AG04450 (cell line): Measurements from ENCODE around the gene BMP10. TPM values are rescaled to one million over a fixed set of nuclear protein-coding genes. Genes with fewer than 3 reads are reported as not detected.

Experiments used
- CTCF ChIA-PET: fragments of 300-600, 350-600 bp; formaldehyde crosslinking; extraction: SDS; loops from one replicate; lab custom pipeline; 2022; ENCODE audit warnings: antibody characterized with exemption, inconsistent platforms; lab: Charles Lee
- POLR2A ChIA-PET: fragments of 350-600 bp; formaldehyde crosslinking; extraction: SDS; loops from one replicate; lab custom pipeline; 2021; ENCODE audit warnings: antibody characterized with exemption, inconsistent platforms; lab: Yijun Ruan, JAX
- DNase-seq: peaks from one replicate; pipeline ENCODE4 v3.0.0-alpha.2; 2011; ENCODE audit warnings: low read depth, low spot score
- H3K27ac ChIP-seq: one replicate; pipeline ENCODE4 v1.5.1; 2012; ENCODE audit warnings: low read depth, low read length, control low read depth
- H3K27me3 ChIP-seq: one replicate; pipeline ENCODE4 v1.6.0; 2012; ENCODE audit warnings: low read length; ENCODE audit not compliant: control insufficient read depth, insufficient read depth
- H3K4me3 ChIP-seq: 2 replicates; pipeline ENCODE4 v1.5.1; 2011; ENCODE audit warnings: mild to moderate bottlenecking, low read depth, low read length, control low read depth
- H3K9me3 ChIP-seq: 2 replicates; pipeline ENCODE4 v1.5.1; 2012; ENCODE audit warnings: low read length; ENCODE audit not compliant: control insufficient read depth, insufficient read depth
- polyA plus RNA-seq: library from polyadenylated mRNA; depleted of rRNA; stranded (reverse); fragments of >200 nt; gene quantifications from 2 replicates; pipeline ENCODE4 v1.2.3, GENCODE V29; 2011
- TF ChIP-seq, protein P1 (sequence below): IDR thresholded peaks from 2 replicates; pipeline ENCODE4 v1.5.1; 2011; ENCODE audit warnings: low read depth, low read length, control low read depth, inconsistent platforms

BMP10 gene
- polyA plus RNA-seq, 1 experiment = not detected

DNA sequence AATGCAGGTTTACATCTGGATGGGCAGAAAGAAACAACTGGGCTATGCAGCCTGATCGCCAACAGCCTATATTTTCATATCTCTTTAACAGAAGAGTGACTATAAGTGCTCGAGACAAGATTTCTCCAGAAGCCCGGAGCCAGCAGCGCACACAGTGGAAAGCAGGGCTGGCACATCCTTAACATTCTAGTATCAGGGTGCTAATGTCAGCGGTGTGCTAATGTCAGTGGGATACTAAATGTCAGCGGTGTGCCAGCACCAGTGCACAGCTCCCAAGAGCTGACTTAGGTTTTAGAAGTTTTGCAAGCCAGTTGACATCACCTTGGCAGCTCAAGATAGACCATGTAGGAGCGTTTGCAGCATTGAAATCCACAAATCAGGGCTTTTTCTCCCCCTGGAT lies 8.3 kb downstream of the BMP10 start:
- H3K27ac ChIP-seq = no peak overlapping the region
- ChIA-PET CTCF (no interaction called here), POLR2A (no interaction called here)
- H3K9me3 ChIP-seq = no peaks in the 10 kb centered on the region
- DNase-seq = no peak
- H3K27me3 ChIP-seq = peaks cover 6% of the 10 kb centered on the region
- TF ChIP-seq, protein P1, sequence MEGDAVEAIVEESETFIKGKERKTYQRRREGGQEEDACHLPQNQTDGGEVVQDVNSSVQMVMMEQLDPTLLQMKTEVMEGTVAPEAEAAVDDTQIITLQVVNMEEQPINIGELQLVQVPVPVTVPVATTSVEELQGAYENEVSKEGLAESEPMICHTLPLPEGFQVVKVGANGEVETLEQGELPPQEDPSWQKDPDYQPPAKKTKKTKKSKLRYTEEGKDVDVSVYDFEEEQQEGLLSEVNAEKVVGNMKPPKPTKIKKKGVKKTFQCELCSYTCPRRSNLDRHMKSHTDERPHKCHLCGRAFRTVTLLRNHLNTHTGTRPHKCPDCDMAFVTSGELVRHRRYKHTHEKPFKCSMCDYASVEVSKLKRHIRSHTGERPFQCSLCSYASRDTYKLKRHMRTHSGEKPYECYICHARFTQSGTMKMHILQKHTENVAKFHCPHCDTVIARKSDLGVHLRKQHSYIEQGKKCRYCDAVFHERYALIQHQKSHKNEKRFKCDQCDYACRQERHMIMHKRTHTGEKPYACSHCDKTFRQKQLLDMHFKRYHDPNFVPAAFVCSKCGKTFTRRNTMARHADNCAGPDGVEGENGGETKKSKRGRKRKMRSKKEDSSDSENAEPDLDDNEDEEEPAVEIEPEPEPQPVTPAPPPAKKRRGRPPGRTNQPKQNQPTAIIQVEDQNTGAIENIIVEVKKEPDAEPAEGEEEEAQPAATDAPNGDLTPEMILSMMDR = no peak
- no peak overlapping the region for H3K4me3 ChIP-seq

GRCh38 chr2:68861330-68861729 lies 9.9 kb downstream of the BMP10 start:
- H3K9me3 ChIP-seq = no peaks in the 10 kb centered on the region
- TF ChIP-seq, protein P1 = no peak
- H3K4me3 ChIP-seq = no peak overlapping the region
- ChIA-PET POLR2A (no interaction called here), CTCF (interaction anchor here (1.4 kb wide), 1 partner anchor 64 kb away, joined by 4 read pairs; no protein-coding TSS in a partner anchor)
- DNase-seq = no peak
- peaks cover 6% of the 10 kb centered on the region for H3K27me3 ChIP-seq
- no peak overlapping the region for H3K27ac ChIP-seq

DNA sequence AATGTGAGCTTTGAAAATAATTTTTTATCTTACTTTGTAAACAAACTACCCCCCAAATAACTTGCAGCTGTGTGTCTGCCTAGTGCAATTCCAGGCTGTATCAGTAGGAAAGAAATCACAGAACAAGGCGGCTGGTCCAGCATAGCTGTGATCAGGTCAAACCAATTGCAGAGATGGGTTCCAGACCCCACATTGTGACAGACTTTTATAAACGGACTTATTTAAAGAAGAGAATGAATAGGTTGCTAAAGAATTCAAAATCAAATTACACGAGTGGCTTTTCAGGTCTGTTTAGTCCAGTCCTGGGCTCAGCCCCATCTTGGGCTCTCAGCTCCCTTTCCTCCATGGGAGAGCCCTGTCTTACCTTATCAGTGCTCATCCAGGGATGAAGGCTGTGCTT lies 11.1 kb downstream of the BMP10 start:
- peaks cover 6% of the 10 kb centered on the region for H3K27me3 ChIP-seq
- no peak for DNase-seq
- ChIA-PET POLR2A (no interaction called here), CTCF (interaction anchor here (0.7 to 1.3 kb wide), 4 partner anchors 21 to 151 kb away, joined by 3 to 4 read pairs (median 4); no protein-coding TSS in a partner anchor)
- TF ChIP-seq, protein P1 = no peak
- H3K4me3 ChIP-seq = no peak overlapping the region
- no peak overlapping the region for H3K27ac ChIP-seq
- no peaks in the 10 kb centered on the region for H3K9me3 ChIP-seq

DNA sequence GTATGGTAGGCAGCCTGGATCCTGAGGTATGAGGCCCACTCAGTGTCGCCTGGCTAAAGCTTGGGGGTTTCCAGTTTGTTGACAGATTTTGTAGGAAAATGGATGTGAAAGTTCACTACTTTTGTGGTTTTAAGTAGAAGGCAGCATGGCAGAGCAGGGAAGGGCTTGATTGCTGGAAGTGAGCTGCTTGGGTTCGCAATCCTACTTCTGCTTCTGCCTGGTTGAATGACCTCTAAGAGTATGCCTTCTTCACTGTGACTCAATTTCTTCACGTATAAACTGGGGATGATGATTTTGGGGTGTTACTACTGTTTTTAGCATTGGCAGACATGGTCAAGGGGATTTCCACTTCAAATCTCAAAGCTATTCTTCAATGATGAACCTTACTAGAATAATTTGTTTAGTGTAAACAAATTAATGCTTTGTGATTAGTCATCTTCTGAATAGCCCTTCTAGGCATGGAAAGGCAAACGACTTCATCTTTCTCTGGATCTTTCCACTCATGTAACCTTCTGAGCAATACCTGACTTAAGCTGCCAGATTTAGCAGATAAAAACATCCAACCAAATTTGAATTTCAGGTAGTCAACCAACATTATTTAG lies 13.2 kb downstream of the BMP10 start:
- Histone ChIP-seq H3K27ac (no peak overlapping the region), H3K4me3 (no peak overlapping the region), H3K9me3 (no peaks in the 10 kb centered on the region), H3K27me3 (peaks cover 2% of the 10 kb centered on the region)
- ChIA-PET CTCF (interaction anchor here (1.2 to 2.6 kb wide), 4 partner anchors 21 to 392 kb away, joined by 4 to 8 read pairs (median 4); no protein-coding TSS in a partner anchor), POLR2A (no interaction called here)
- TF ChIP-seq, protein P1 = no peak
- no peak for DNase-seq

DNA sequence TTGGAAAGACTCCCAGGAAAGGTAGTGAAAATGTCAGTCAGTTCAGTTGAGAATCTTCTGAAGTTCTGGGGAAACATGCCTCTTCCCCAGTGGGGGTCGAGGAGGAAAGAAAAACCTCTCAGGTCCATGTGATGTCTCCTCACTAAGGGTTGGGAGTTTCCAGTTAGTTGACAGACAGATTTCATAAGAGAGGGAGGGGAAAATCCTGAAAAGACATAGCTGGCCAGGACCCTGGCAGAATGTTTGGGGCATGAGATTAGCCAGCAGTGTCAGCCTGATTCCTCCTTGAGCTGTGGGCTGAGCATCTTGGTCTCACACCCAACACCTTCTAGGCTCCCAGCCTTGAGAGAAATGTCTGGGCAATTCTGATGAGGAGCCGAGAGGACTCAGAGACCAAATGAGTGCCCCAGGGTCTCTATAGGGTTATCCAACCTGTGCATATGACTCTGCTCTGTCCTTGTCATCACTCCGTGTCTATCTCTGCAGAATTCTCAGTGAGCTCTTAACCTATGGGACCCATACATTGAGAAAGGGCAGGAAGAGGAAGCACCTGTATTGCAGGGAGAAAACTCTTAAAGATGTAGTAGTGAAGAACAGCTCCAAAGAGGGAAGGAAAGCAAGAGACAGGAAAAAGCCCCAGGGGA lies 13.9 kb downstream of the BMP10 start:
- no peak for DNase-seq
- H3K9me3 ChIP-seq = no peaks in the 10 kb centered on the region
- no peak overlapping the region for H3K4me3 ChIP-seq
- CTCF ChIA-PET = interaction anchor here (1.3 to 2.6 kb wide), 3 partner anchors 105 to 392 kb away, joined by 4 to 8 read pairs (median 4); no protein-coding TSS in a partner anchor
- TF ChIP-seq, protein P1 = no peak
- peaks cover 2% of the 10 kb centered on the region for H3K27me3 ChIP-seq
- POLR2A ChIA-PET = no interaction called here
- H3K27ac ChIP-seq = no peak overlapping the region
